PC-3 (cell line): ENCODE data around the gene PPP1R3E. TPM values are rescaled to one million over a fixed set of nuclear protein-coding genes. Genes with fewer than 3 reads are reported as not detected.

Experiments
- ATAC-seq: fragments of 200-7000 bp; cut with Tn5 transposase; 2 replicates; pipeline ENCODE4 v1.9.1; 2020; ENCODE audit warnings: mild to moderate bottlenecking, moderate library complexity
- BruUV-seq: library from RNA; stranded (reverse); fragments of 400-500 nt; replicated peaks from 2 replicates; lab custom pipeline; 2021; lab: Mats Ljungman, UMichigan
- CTCF ChIA-PET: fragments of 300-600 bp; sonication (Branson Sonifier 250); formaldehyde crosslinking; loops from one replicate; lab custom pipeline; 2022; ENCODE audit warnings: antibody characterized with exemption; lab: Charles Lee
- POLR2A ChIA-PET: fragments of 300-600 bp; sonication (Branson Sonifier 250); formaldehyde crosslinking; loops from one replicate; lab custom pipeline; 2022; ENCODE audit warnings: antibody characterized with exemption; ENCODE audit not compliant: unreplicated experiment; lab: Charles Lee
- DNase-seq: peaks from one replicate; pipeline ENCODE4 v3.0.0-alpha.2; 2015
- H2AFZ ChIP-seq: fragments of 300-600 bp; sonication (generic); 2 replicates; pipeline ENCODE4 v1.6.0; 2016; ENCODE audit warnings: antibody characterized with exemption, low read length
- H3F3A ChIP-seq: fragments of 300-600 bp; sonication (generic); one replicate; pipeline ENCODE4 v1.6.0; 2017; ENCODE audit warnings: antibody characterized with exemption, low read length, control low read depth, mild to moderate bottlenecking; ENCODE audit not compliant: unreplicated experiment
- H3K27ac ChIP-seq: fragments of 300-600 bp; sonication (generic); 2 replicates; pipeline ENCODE4 v1.5.1; 2016; ENCODE audit warnings: mild to moderate bottlenecking, low read length
- H3K27me3 ChIP-seq: fragments of 300-600 bp; sonication (generic); 2 replicates; pipeline ENCODE4 v1.6.1; 2016; ENCODE audit warnings: low read length, mixed read lengths
- H3K36me3 ChIP-seq: fragments of 300-600 bp; sonication (generic); 2 replicates; pipeline ENCODE4 v1.6.1; 2016; ENCODE audit warnings: low read depth, mixed run types, low read length, mixed read lengths
- H3K4me1 ChIP-seq: fragments of 300-600 bp; sonication (generic); 2 replicates; pipeline ENCODE4 v1.5.1; 2016; ENCODE audit warnings: low read length; ENCODE audit not compliant: insufficient read depth
- H3K4me2 ChIP-seq: fragments of 300-600 bp; sonication (generic); 2 replicates; pipeline ENCODE4 v1.6.0; 2016; ENCODE audit warnings: low read length
- H3K4me3 ChIP-seq: fragments of 300-600 bp; sonication (generic); 2 replicates; pipeline ENCODE4 v1.5.1; 2016; ENCODE audit warnings: mild to moderate bottlenecking, low read length, mixed read lengths
- H3K79me2 ChIP-seq: fragments of 300-600 bp; sonication (generic); 2 replicates; pipeline ENCODE4 v1.6.1; 2017; ENCODE audit warnings: low read length, mixed read lengths
- H3K9ac ChIP-seq: fragments of 300-600 bp; sonication (generic); 2 replicates; pipeline ENCODE4 v1.6.0; 2016; ENCODE audit warnings: mild to moderate bottlenecking, low read length
- H3K9me2 ChIP-seq: fragments of 300-600 bp; sonication (generic); replicated peaks from 2 replicates; pipeline ENCODE4 v1.6.1; 2016; ENCODE audit warnings: mixed run types, low read length, mixed read lengths
- H3K9me3 ChIP-seq: fragments of 300-600 bp; sonication (generic); 2 replicates; pipeline ENCODE4 v1.6.1; 2016; ENCODE audit warnings: low read length, mixed read lengths
- H4K20me1 ChIP-seq: fragments of 300-600 bp; sonication (generic); 2 replicates; pipeline ENCODE4 v1.6.1; 2016; ENCODE audit warnings: low read length, mixed read lengths
- EZH2 ChIP-seq: fragments of 300-600 bp; sonication (generic); IDR thresholded peaks from one replicate; pipeline ENCODE4 v1.6.1; 2017; ENCODE audit warnings: antibody characterized with exemption, mild to moderate bottlenecking, low read length; ENCODE audit not compliant: unreplicated experiment
- EZH2phosphoT487 ChIP-seq: fragments of 300-600 bp; sonication (generic); IDR thresholded peaks from 2 replicates; pipeline ENCODE4 v1.6.1; 2018; ENCODE audit warnings: mild to moderate bottlenecking, antibody characterized with exemption, low read length, borderline replicate concordance
- intact Hi-C: fragments of 100-400 bp; cut with micrococcal nuclease; formaldehyde crosslinking; loops from 2 replicates; pipeline ENCODE4 v1.9.0; 2023
- total RNA-seq: library from RNA; depleted of rRNA; stranded (reverse); fragments of >200 nt; gene quantifications from 2 replicates; pipeline ENCODE4 v1.2.3, GENCODE V29; 2014
- TF ChIP-seq, protein P1 (sequence below): fragments of 300-600 bp; sonication (generic); conservative IDR thresholded peaks from 2 replicates; pipeline ENCODE4 v1.5.1; 2017; ENCODE audit warnings: antibody characterized with exemption, low read depth, mild to moderate bottlenecking, low read length

Gene PPP1R3E
- total RNA-seq, 1 experiment from 2014 or later, result 3.2 TPM

DNA sequence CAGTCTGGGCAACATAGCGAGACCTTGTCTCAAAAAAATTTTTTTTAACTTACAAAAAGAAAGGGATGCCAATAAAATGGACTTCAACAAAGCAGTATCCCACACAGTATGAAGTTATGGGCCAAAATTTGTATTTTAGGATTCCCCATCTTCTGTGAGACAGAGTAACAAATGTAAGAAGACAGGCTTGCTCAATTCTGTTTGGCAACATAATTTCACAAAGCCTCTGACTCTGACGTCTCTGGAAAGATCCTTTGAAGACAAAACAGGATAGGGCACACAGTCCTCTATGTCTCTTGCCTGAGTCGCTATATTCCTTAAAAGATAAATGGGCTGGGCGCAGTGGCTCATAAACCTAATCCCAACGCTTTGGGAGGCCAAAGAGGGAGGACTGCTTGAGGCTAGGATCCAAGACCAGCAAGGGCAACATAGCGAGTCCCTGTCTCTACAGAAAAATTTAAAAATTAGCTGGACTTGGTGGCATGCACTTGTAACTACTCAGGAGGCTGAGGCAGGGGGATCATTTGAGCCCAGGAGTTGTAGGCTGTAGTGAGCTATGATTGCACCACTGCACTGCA, 15.7 kb downstream of the PPP1R3E start:
- POLR2A ChIA-PET, result interaction anchor here (0.6 to 1.0 kb wide), 2 partner anchors 17 to 34 kb away, joined by 6 read pairs; partner anchors contain the start of gene PABPN1
- ATAC-seq, result no peak

DNA sequence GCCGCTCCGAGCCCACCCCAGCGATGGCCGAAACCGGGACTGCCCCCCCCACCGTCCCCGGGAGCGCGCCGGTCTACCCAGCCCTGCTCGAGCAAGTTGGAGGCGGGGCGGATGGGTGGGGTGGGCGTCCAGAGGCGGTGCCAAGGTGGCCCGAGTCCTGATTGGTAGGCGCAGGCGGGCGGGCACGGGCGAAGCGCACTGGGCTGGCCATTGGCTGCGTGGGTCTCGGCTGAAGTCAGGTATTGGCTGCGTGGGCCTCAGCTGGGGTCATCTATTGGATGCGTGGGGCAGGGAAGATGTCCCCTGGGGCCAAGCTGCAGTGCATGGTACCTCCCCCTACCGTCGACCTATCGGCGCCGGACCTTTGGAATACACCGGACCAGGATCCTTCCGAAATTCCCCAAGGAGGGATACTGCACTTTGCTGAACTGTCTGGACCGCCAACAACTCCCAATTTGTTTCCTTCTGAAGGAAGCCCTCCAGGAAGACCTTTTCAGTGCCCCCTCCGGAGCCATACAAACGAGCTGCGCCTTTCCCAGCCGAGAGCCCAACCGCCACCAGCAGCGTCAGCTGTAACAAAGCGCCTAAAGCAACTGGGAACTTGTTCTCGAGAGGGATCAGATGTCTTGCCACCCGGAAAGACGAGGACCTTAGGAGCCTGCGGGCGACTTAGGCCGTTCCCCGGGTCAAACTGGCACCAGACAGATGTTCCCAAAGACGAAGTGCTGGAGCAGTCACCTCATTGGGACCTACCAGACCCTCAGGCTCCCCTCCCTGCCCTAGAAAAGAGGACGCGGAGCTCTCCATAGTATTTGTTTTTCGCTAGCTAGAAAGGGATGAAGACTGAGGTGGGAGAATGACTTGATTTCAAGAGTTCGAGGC, 16.4 kb downstream of the PPP1R3E start, which contains the start of gene HOMEZ:
TSS of gene HOMEZ (minus strand) at position 113 of the 882 bp plus-strand sequence. CDS start 180 bp downstream, outside the sequence.
- Histone ChIP-seq H3F3A (no peaks in the 10 kb centered on the region), H3K36me3 (no peaks in the 10 kb centered on the region), H3K9me2 (no peaks in the 10 kb centered on the region), H3K79me2 (peaks cover 27% of the 10 kb centered on the region), H3K27me3 (no peaks in the 10 kb centered on the region), H3K4me2 (peak within 1 kb of the TSS; percentile 95), H3K27ac (peak within 1 kb of the TSS; percentile 50), H4K20me1 (no peaks in the 10 kb centered on the region), H3K9me3 (no peaks in the 10 kb centered on the region), H3K9ac (peak within 1 kb of the TSS; percentile 92), H3K4me1 (peaks cover 20% of the 10 kb centered on the region), H2AFZ (peak within 1 kb of the TSS; percentile 99), H3K4me3 (peak within 1 kb of the TSS; percentile 100)
- CTCF ChIA-PET, result interaction anchor here (0.8 to 1.3 kb wide), 2 partner anchors 14 to 166 kb away, joined by 4 to 8 read pairs; no protein-coding TSS in a partner anchor
- DNase-seq (peak; percentile 98), ATAC-seq (peak; percentile 98)
- TSS peak; percentile 98 for BruUV-seq
- intact Hi-C loops, result loop anchor here (1.0 to 5.0 kb wide), 2 partner anchors 15 to 164 kb away; no protein-coding TSS in a partner anchor
- POLR2A ChIA-PET, result interaction anchor here (0.6 to 1.0 kb wide), 5 partner anchors 14 to 35 kb away, joined by 4 to 6 read pairs (median 6); partner anchors contain the start of genes BCL2L2, PABPN1 and PPP1R3E
- TF ChIP-seq EZH2 (no peak), EZH2phosphoT487 (no peak)
- TF ChIP-seq, protein P1, sequence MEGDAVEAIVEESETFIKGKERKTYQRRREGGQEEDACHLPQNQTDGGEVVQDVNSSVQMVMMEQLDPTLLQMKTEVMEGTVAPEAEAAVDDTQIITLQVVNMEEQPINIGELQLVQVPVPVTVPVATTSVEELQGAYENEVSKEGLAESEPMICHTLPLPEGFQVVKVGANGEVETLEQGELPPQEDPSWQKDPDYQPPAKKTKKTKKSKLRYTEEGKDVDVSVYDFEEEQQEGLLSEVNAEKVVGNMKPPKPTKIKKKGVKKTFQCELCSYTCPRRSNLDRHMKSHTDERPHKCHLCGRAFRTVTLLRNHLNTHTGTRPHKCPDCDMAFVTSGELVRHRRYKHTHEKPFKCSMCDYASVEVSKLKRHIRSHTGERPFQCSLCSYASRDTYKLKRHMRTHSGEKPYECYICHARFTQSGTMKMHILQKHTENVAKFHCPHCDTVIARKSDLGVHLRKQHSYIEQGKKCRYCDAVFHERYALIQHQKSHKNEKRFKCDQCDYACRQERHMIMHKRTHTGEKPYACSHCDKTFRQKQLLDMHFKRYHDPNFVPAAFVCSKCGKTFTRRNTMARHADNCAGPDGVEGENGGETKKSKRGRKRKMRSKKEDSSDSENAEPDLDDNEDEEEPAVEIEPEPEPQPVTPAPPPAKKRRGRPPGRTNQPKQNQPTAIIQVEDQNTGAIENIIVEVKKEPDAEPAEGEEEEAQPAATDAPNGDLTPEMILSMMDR, result no peak

More for the DNA sequence above, 15.7 kb downstream of the PPP1R3E start:
- Histone ChIP-seq H3K79me2 (peaks cover 27% of the 10 kb centered on the region), H3K4me3 (peak overlapping the region; percentile 100), H3K9ac (peak overlapping the region; percentile 59; the same call in 1 of the 2 replicates), H3K9me2 (no peaks in the 10 kb centered on the region), H3K9me3 (no peaks in the 10 kb centered on the region), H3K27me3 (no peaks in the 10 kb centered on the region), H3K4me1 (peaks cover 20% of the 10 kb centered on the region), H3F3A (no peaks in the 10 kb centered on the region), H3K4me2 (peak overlapping the region; percentile 82), H3K27ac (peak overlapping the region; percentile 50), H3K36me3 (no peaks in the 10 kb centered on the region), H2AFZ (peak overlapping the region; percentile 91), H4K20me1 (no peaks in the 10 kb centered on the region)
- BruUV-seq, result no TSS peak
- CTCF ChIA-PET, result interaction anchor here (0.8 to 1.3 kb wide), 2 partner anchors 14 to 166 kb away, joined by 4 to 8 read pairs; no protein-coding TSS in a partner anchor
- no peak for DNase-seq
- intact Hi-C loops, result loop anchor here (1.0 to 5.0 kb wide), 2 partner anchors 14 to 165 kb away; no protein-coding TSS in a partner anchor
- TF ChIP-seq EZH2, result no peak
- TF ChIP-seq, protein P1, result no peak
- TF ChIP-seq EZH2phosphoT487, result no peak
